ENCODE measurements around the gene DLEU7.

GRCh38 chr13:50805805-50806204, 37.7 kb downstream of the DLEU7 start:
- TF ChIP-seq CTCF (IDR thresholded peaks at IDR 0.05) (no peak), POLR2AphosphoS5 (IDR thresholded peaks at IDR 0.05) (no peak)
